HEK293 (cell line): Measurements from ENCODE around the gene PRRT1B.

ENCODE experiments used
- CTCF ChIA-PET: fragments of 350-600 bp; formaldehyde crosslinking; extraction: SDS; loops from one replicate; lab custom pipeline; 2021; ENCODE audit warnings: antibody characterized with exemption; lab: Yijun Ruan, JAX
- POLR2A ChIA-PET: fragments of 300-600 bp; formaldehyde crosslinking; extraction: SDS; loops from one replicate; lab custom pipeline; 2020; ENCODE audit warnings: antibody characterized with exemption, inconsistent platforms; lab: Yijun Ruan, JAX
- H3K27ac ChIP-seq: fragments of 200-500 bp; sonication (Bioruptor generic); 2 replicates; pipeline ENCODE4 v1.5.1; 2014; ENCODE audit warnings: low read depth, low read length, control low read depth, inconsistent platforms; ENCODE audit errors: extremely low read depth
- H3K36me3 ChIP-seq, 2 experiments: fragments of 200-500 bp in 1 of 2; sonication (Bioruptor generic) in 1 of 2; 1 replicate in 1 of 2; 2 replicates in 1 of 2; pipeline ENCODE4 v1.5.1; 2014 to 2017; ENCODE audit warnings: inconsistent platforms in 2 of 2, low read length in 2 of 2; ENCODE audit not compliant: control insufficient read depth in 2 of 2, insufficient read depth in 1 of 2
- H3K4me1 ChIP-seq: fragments of 200-500 bp; sonication (Bioruptor generic); 2 replicates; pipeline ENCODE4 v1.5.1; 2014; ENCODE audit warnings: mild to moderate bottlenecking, low read length, inconsistent platforms; ENCODE audit not compliant: control insufficient read depth, insufficient read depth
- H3K4me3 ChIP-seq: 2 replicates; pipeline ENCODE4 v1.5.1; 2011; ENCODE audit warnings: low read depth, mild to moderate bottlenecking, control low read depth, low read length, moderate library complexity
- H3K9me3 ChIP-seq: fragments of 200-500 bp; sonication (Bioruptor generic); 2 replicates; pipeline ENCODE4 v1.5.1; 2014; ENCODE audit warnings: low read depth, low read length, inconsistent platforms; ENCODE audit not compliant: control insufficient read depth, insufficient read depth
- SCRT1 ChIP-seq: fragments of 450-650 bp; formaldehyde crosslinking; IDR thresholded peaks from 2 replicates; pipeline ENCODE4 v1.5.1; 2016; ENCODE audit warnings: missing biosample characterization, missing genetic modification characterization, borderline replicate concordance
- SP7 ChIP-seq: fragments of 450-650 bp; formaldehyde crosslinking; IDR thresholded peaks from 2 replicates; pipeline ENCODE4 v1.5.1; 2016; ENCODE audit warnings: missing biosample characterization, missing genetic modification characterization
- TRIM28 ChIP-seq: IDR thresholded peaks from 2 replicates; pipeline ENCODE4 v1.6.1; 2011; ENCODE audit warnings: low read length, control low read depth, borderline replicate concordance
- ZBTB17 ChIP-seq: fragments of 450-650 bp; formaldehyde crosslinking; IDR thresholded peaks from 2 replicates; pipeline ENCODE4 v1.5.1; 2016; ENCODE audit warnings: missing biosample characterization, missing genetic modification characterization
- ZNF121 ChIP-seq: fragments of 450-650 bp; formaldehyde crosslinking; IDR thresholded peaks from 2 replicates; pipeline ENCODE4 v1.5.1; 2016; ENCODE audit warnings: missing biosample characterization, missing genetic modification characterization
- ZNF174 ChIP-seq: fragments of 450-650 bp; formaldehyde crosslinking; IDR thresholded peaks from 2 replicates; pipeline ENCODE4 v1.5.0; 2017; ENCODE audit warnings: missing biosample characterization, mild to moderate bottlenecking, missing genetic modification characterization
- ZNF248 ChIP-seq: fragments of 450-650 bp; formaldehyde crosslinking; IDR thresholded peaks from 2 replicates; pipeline ENCODE4 v1.5.1; 2017; ENCODE audit warnings: missing biosample characterization, missing genetic modification characterization
- ZNF292 ChIP-seq: fragments of 450-650 bp; formaldehyde crosslinking; IDR thresholded peaks from 2 replicates; pipeline ENCODE4 v1.5.1; 2016; ENCODE audit warnings: low read depth, missing biosample characterization, missing genetic modification characterization, borderline replicate concordance
- ZNF394 ChIP-seq: fragments of 450-650 bp; formaldehyde crosslinking; IDR thresholded peaks from 2 replicates; pipeline ENCODE4 v1.5.1; 2016; ENCODE audit warnings: missing biosample characterization, missing genetic modification characterization, mild to moderate bottlenecking, moderate library complexity, borderline replicate concordance
- ZNF518A ChIP-seq: fragments of 450-650 bp; formaldehyde crosslinking; conservative IDR thresholded peaks from 2 replicates; pipeline ENCODE4 v1.5.1; 2016; ENCODE audit warnings: low read depth, missing biosample characterization, missing genetic modification characterization
- ZNF654 ChIP-seq: fragments of 450-650 bp; formaldehyde crosslinking; IDR thresholded peaks from 2 replicates; pipeline ENCODE4 v1.5.1; 2016; ENCODE audit warnings: low read depth, missing biosample characterization, missing genetic modification characterization
- ZNF701 ChIP-seq: fragments of 450-650 bp; formaldehyde crosslinking; IDR thresholded peaks from 2 replicates; pipeline ENCODE4 v1.5.1; 2016; ENCODE audit warnings: missing biosample characterization, missing genetic modification characterization
- ZNF785 ChIP-seq: fragments of 450-650 bp; formaldehyde crosslinking; IDR thresholded peaks from 2 replicates; pipeline ENCODE4 v1.5.1; 2016; ENCODE audit warnings: missing biosample characterization, missing genetic modification characterization
- ZSCAN5A ChIP-seq: fragments of 450-650 bp; formaldehyde crosslinking; IDR thresholded peaks from 2 replicates; pipeline ENCODE4 v1.5.1; 2016; ENCODE audit warnings: missing biosample characterization, missing genetic modification characterization
- TF ChIP-seq, protein P1 (sequence below): fragments of 450-650 bp; formaldehyde crosslinking; IDR thresholded peaks from 2 replicates; pipeline ENCODE4 v1.5.1; 2016; ENCODE audit warnings: missing biosample characterization, missing genetic modification characterization
- TF ChIP-seq, protein P2 (sequence below): fragments of 450-650 bp; formaldehyde crosslinking; conservative IDR thresholded peaks from 2 replicates; pipeline ENCODE4 v1.5.1; 2016; ENCODE audit warnings: low read depth, missing biosample characterization, missing genetic modification characterization
- TF ChIP-seq, protein P3 (sequence below): fragments of 450-650 bp; formaldehyde crosslinking; IDR thresholded peaks from 2 replicates; pipeline ENCODE4 v1.5.1; 2016; ENCODE audit warnings: missing biosample characterization, missing genetic modification characterization

Gene PRRT1B

GRCh38 chr9:131589993-131590392 lies 44.7 kb downstream of the PRRT1B start:
- H3K4me1 ChIP-seq, result no peaks in the 10 kb centered on the region
- TF ChIP-seq, protein P1, sequence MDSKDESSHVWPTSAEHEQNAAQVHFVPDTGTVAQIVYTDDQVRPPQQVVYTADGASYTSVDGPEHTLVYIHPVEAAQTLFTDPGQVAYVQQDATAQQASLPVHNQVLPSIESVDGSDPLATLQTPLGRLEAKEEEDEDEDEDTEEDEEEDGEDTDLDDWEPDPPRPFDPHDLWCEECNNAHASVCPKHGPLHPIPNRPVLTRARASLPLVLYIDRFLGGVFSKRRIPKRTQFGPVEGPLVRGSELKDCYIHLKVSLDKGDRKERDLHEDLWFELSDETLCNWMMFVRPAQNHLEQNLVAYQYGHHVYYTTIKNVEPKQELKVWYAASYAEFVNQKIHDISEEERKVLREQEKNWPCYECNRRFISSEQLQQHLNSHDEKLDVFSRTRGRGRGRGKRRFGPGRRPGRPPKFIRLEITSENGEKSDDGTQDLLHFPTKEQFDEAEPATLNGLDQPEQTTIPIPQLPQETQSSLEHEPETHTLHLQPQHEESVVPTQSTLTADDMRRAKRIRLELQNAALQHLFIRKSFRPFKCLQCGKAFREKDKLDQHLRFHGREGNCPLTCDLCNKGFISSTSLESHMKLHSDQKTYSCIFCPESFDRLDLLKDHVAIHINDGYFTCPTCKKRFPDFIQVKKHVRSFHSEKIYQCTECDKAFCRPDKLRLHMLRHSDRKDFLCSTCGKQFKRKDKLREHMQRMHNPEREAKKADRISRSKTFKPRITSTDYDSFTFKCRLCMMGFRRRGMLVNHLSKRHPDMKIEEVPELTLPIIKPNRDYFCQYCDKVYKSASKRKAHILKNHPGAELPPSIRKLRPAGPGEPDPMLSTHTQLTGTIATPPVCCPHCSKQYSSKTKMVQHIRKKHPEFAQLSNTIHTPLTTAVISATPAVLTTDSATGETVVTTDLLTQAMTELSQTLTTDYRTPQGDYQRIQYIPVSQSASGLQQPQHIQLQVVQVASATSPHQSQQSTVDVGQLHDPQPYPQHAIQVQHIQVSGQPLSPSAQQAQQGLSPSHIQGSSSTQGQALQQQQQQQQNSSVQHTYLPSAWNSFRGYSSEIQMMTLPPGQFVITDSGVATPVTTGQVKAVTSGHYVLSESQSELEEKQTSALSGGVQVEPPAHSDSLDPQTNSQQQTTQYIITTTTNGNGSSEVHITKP (tag by site-specific recombination), result no peak
- TF ChIP-seq ZBTB17 (tag by site-specific recombination), result no peak
- TF ChIP-seq ZNF174 (tag by site-specific recombination), result no peak
- no peak for TF ChIP-seq ZSCAN5A (tag by site-specific recombination)
- no peak for TF ChIP-seq SCRT1 (tag by site-specific recombination)
- TF ChIP-seq ZNF394 (tag by site-specific recombination), result no peak
- no peak for TF ChIP-seq ZNF518A (tag by site-specific recombination)
- TF ChIP-seq, all 188 proteins: peak for 0
- no peak overlapping the region for H3K4me3 ChIP-seq
- no peaks in the 10 kb centered on the region for H3K9me3 ChIP-seq
- no peak overlapping the region for H3K27ac ChIP-seq
- ChIA-PET POLR2A (interaction anchor here (0.8 kb wide), 1 partner anchor 35 kb away, joined by 3 read pairs; no protein-coding TSS in a partner anchor), CTCF (interaction anchor here (0.7 to 8.8 kb wide), 5 partner anchors 49 to 162 kb away, joined by 3 to 193 read pairs (median 8); partner anchors contain the start of gene RAPGEF1)
- peaks cover 0 to 46% of the 10 kb centered on the region in 2 experiments; a peak in 2 of 3 replicates for H3K36me3 ChIP-seq

DNA sequence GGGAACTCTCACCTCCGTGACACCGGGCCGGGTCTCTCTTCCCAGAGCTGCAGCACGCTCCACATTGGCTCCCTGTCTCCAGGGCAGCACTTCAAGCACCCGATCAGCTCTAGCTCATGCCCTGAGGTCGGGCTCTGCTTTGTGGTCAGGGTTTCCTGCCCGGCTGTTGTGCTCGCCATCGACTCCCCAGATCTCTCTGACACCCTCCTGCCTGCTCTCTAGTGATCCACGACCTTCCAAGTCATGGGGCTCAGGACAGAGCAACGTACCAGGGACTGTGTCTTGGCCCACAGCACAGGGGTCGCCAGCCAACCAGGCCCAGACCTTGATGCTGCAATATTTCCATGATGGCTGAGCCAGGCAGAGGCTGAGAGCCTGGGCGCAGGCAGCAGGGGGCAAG lies 45.1 kb downstream of the PRRT1B start:
- ChIA-PET CTCF (interaction anchor here (0.6 to 8.8 kb wide), 12 partner anchors 11 to 1411 kb away, joined by 3 to 193 read pairs (median 8); partner anchors contain the start of gene RAPGEF1), POLR2A (no interaction called here)
- Histone ChIP-seq H3K9me3 (no peaks in the 10 kb centered on the region), H3K4me3 (no peak overlapping the region), H3K36me3 (peaks cover 0 to 44% of the 10 kb centered on the region in 2 experiments; a peak in 2 of 3 replicates), H3K27ac (no peak overlapping the region), H3K4me1 (no peaks in the 10 kb centered on the region)
- TF ChIP-seq ZNF121 (tag by site-specific recombination) (no peak), ZNF654 (no peak), ZNF292 (tag by site-specific recombination) (no peak), SP7 (tag by site-specific recombination) (no peak), ZNF785 (tag by site-specific recombination) (no peak), TRIM28 (no peak), ZNF701 (tag by site-specific recombination) (no peak), ZNF248 (tag by site-specific recombination) (no peak)
- TF ChIP-seq, protein P2, sequence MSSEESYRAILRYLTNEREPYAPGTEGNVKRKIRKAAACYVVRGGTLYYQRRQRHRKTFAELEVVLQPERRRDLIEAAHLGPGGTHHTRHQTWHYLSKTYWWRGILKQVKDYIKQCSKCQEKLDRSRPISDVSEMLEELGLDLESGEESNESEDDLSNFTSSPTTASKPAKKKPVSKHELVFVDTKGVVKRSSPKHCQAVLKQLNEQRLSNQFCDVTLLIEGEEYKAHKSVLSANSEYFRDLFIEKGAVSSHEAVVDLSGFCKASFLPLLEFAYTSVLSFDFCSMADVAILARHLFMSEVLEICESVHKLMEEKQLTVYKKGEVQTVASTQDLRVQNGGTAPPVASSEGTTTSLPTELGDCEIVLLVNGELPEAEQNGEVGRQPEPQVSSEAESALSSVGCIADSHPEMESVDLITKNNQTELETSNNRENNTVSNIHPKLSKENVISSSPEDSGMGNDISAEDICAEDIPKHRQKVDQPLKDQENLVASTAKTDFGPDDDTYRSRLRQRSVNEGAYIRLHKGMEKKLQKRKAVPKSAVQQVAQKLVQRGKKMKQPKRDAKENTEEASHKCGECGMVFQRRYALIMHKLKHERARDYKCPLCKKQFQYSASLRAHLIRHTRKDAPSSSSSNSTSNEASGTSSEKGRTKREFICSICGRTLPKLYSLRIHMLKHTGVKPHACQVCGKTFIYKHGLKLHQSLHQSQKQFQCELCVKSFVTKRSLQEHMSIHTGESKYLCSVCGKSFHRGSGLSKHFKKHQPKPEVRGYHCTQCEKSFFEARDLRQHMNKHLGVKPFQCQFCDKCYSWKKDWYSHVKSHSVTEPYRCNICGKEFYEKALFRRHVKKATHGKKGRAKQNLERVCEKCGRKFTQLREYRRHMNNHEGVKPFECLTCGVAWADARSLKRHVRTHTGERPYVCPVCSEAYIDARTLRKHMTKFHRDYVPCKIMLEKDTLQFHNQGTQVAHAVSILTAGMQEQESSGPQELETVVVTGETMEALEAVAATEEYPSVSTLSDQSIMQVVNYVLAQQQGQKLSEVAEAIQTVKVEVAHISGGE, result no peak
- TF ChIP-seq, protein P3, sequence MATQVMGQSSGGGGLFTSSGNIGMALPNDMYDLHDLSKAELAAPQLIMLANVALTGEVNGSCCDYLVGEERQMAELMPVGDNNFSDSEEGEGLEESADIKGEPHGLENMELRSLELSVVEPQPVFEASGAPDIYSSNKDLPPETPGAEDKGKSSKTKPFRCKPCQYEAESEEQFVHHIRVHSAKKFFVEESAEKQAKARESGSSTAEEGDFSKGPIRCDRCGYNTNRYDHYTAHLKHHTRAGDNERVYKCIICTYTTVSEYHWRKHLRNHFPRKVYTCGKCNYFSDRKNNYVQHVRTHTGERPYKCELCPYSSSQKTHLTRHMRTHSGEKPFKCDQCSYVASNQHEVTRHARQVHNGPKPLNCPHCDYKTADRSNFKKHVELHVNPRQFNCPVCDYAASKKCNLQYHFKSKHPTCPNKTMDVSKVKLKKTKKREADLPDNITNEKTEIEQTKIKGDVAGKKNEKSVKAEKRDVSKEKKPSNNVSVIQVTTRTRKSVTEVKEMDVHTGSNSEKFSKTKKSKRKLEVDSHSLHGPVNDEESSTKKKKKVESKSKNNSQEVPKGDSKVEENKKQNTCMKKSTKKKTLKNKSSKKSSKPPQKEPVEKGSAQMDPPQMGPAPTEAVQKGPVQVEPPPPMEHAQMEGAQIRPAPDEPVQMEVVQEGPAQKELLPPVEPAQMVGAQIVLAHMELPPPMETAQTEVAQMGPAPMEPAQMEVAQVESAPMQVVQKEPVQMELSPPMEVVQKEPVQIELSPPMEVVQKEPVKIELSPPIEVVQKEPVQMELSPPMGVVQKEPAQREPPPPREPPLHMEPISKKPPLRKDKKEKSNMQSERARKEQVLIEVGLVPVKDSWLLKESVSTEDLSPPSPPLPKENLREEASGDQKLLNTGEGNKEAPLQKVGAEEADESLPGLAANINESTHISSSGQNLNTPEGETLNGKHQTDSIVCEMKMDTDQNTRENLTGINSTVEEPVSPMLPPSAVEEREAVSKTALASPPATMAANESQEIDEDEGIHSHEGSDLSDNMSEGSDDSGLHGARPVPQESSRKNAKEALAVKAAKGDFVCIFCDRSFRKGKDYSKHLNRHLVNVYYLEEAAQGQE, result no peak
